GM23338 (cell line): ENCODE data around the gene SYK. TPM values are rescaled to one million over a fixed set of nuclear protein-coding genes. Genes with fewer than 3 reads are reported as not detected.

Experiments used
- ATAC-seq: fragments of 200-7000 bp; cut with Tn5 transposase; 3 replicates; pipeline ENCODE4 v1.9.1; 2020
- DNase-seq: peaks from one replicate; pipeline ENCODE4 v3.0.0-alpha.2; 2015; ENCODE audit warnings: low spot score
- H2AFZ ChIP-seq: fragments of 200-600 bp; sonication (generic); 2 replicates; pipeline ENCODE4 v1.8.0; 2016; ENCODE audit warnings: antibody characterized with exemption, mild to moderate bottlenecking, moderate library complexity
- H3F3A ChIP-seq: fragments of 200-600 bp; sonication (generic); replicated peaks from 2 replicates; pipeline ENCODE4 v1.8.0; 2017; ENCODE audit warnings: antibody characterized with exemption, mixed run types, low read depth
- H3K27ac ChIP-seq: fragments of 200-600 bp; sonication (generic); 2 replicates; pipeline ENCODE4 v1.6.1; 2016; ENCODE audit warnings: low read depth
- H3K27me3 ChIP-seq: fragments of 200-600 bp; sonication (generic); 2 replicates; pipeline ENCODE4 v1.8.0; 2016; ENCODE audit warnings: mild to moderate bottlenecking, mixed run types, moderate library complexity; ENCODE audit not compliant: insufficient read depth
- H3K36me3 ChIP-seq: fragments of 200-600 bp; sonication (generic); 2 replicates; pipeline ENCODE4 v1.8.0; 2016; ENCODE audit warnings: mild to moderate bottlenecking; ENCODE audit not compliant: insufficient read depth
- H3K4me1 ChIP-seq: fragments of 200-600 bp; sonication (generic); 2 replicates; pipeline ENCODE4 v1.8.0; 2016; ENCODE audit warnings: mild to moderate bottlenecking, moderate library complexity; ENCODE audit not compliant: insufficient read depth
- H3K4me2 ChIP-seq: fragments of 200-600 bp; sonication (generic); 2 replicates; pipeline ENCODE4 v1.7.1; 2017; ENCODE audit warnings: mixed run types
- H3K4me3 ChIP-seq: fragments of 200-600 bp; sonication (generic); 2 replicates; pipeline ENCODE4 v1.6.1; 2016; ENCODE audit warnings: mixed run types
- H3K79me2 ChIP-seq: fragments of 200-600 bp; sonication (generic); replicated peaks from 2 replicates; pipeline ENCODE4 v1.8.0; 2017; ENCODE audit warnings: mild to moderate bottlenecking; ENCODE audit not compliant: insufficient read depth
- H3K9me2 ChIP-seq: fragments of 200-600 bp; sonication (generic); 2 replicates; pipeline ENCODE4 v1.8.0; 2017; ENCODE audit not compliant: insufficient read depth
- H4K20me1 ChIP-seq: fragments of 200-600 bp; sonication (generic); replicated peaks from 2 replicates; pipeline ENCODE4 v1.8.0; 2017; ENCODE audit warnings: mild to moderate bottlenecking; ENCODE audit not compliant: insufficient read depth
- H3K27ac Mint-ChIP-seq: 2 replicates; pipeline ENCODE4 v1.8.0; 2020; ENCODE audit warnings: inconsistent platforms, mild to moderate bottlenecking, moderate library complexity, mixed read lengths
- H3K27me3 Mint-ChIP-seq: 3 replicates; pipeline ENCODE4 v1.8.0; 2022; ENCODE audit warnings: low read depth, mild to moderate bottlenecking, moderate library complexity, mixed read lengths, inconsistent platforms; ENCODE audit not compliant: insufficient read depth, poor library complexity
- H3K36me3 Mint-ChIP-seq: 3 replicates; pipeline ENCODE4 v1.8.0; 2021; ENCODE audit warnings: low read depth, mild to moderate bottlenecking, inconsistent platforms, moderate library complexity, mixed read lengths
- H3K4me1 Mint-ChIP-seq: 3 replicates; pipeline ENCODE4 v1.8.0; 2020; ENCODE audit warnings: mild to moderate bottlenecking, inconsistent platforms, mixed read lengths
- H3K4me3 Mint-ChIP-seq: 3 replicates; pipeline ENCODE4 v1.8.0; 2021; ENCODE audit warnings: moderate library complexity, mild to moderate bottlenecking, inconsistent platforms, mixed read lengths
- H3K9me3 Mint-ChIP-seq: 3 replicates; pipeline ENCODE4 v1.8.0; 2020; ENCODE audit warnings: moderate library complexity, mild to moderate bottlenecking, inconsistent platforms, mixed read lengths
- CREB1 ChIP-seq: fragments of 250-450 bp; sonication (Bioruptor Pico); IDR thresholded peaks from 2 replicates; pipeline ENCODE4 v1.5.0; 2020; ENCODE audit warnings: low read depth, mild to moderate bottlenecking, moderate library complexity
- EZH2 ChIP-seq: fragments of 200-600 bp; sonication (generic); IDR thresholded peaks from one replicate; pipeline ENCODE4 v1.8.0; 2017; ENCODE audit warnings: antibody characterized with exemption, mild to moderate bottlenecking, low read depth; ENCODE audit not compliant: unreplicated experiment
- EZH2phosphoT487 ChIP-seq: fragments of 200-600 bp; sonication (generic); IDR thresholded peaks from one replicate; pipeline ENCODE4 v1.8.1; 2018; ENCODE audit warnings: antibody characterized with exemption; ENCODE audit not compliant: unreplicated experiment
- JUNB ChIP-seq: IDR thresholded peaks from one replicate; pipeline ENCODE4 v1.6.1; 2016; ENCODE audit warnings: antibody characterized with exemption; ENCODE audit not compliant: unreplicated experiment
- NANOG ChIP-seq: IDR thresholded peaks from 2 replicates; pipeline ENCODE4 v1.6.1; 2016; ENCODE audit warnings: antibody characterized with exemption, borderline replicate concordance
- POLR2AphosphoS5 ChIP-seq: IDR thresholded peaks from 2 replicates; pipeline ENCODE4 v1.6.1; 2016; ENCODE audit warnings: antibody characterized with exemption, low read depth
- STAT1 ChIP-seq: IDR thresholded peaks from one replicate; pipeline ENCODE4 v1.6.1; 2016; ENCODE audit warnings: antibody characterized with exemption; ENCODE audit not compliant: unreplicated experiment
- ZNF114 ChIP-seq: fragments of 250-450 bp; sonication (Bioruptor Pico); IDR thresholded peaks from 2 replicates; pipeline ENCODE4 v1.5.0; 2020; ENCODE audit warnings: mild to moderate bottlenecking, moderate library complexity
- ZNF331 ChIP-seq: fragments of 250-450 bp; sonication (Bioruptor Pico); IDR thresholded peaks from 2 replicates; pipeline ENCODE4 v1.5.0; 2020; ENCODE audit warnings: low read depth, mild to moderate bottlenecking, moderate library complexity
- polyA plus RNA-seq: library from polyadenylated mRNA; unstranded; fragments of >200 nt; fragmentation: Nextera tagmentation; extraction: Ambion mirVana; gene quantifications from 2 replicates; pipeline ENCODE4 v1.2.1, GENCODE V29; 2016
- total RNA-seq: library from RNA; depleted of rRNA; stranded (reverse); fragments of >200 nt; shearing (Covaris generic); gene quantifications from 2 replicates; pipeline ENCODE4 v1.2.3, GENCODE V29; 2014
- TF ChIP-seq, protein P1 (sequence below): IDR thresholded peaks from one replicate; pipeline ENCODE4 v1.6.1; 2018; ENCODE audit warnings: antibody characterized with exemption; ENCODE audit not compliant: unreplicated experiment
- TF ChIP-seq, protein P2 (sequence below): IDR thresholded peaks from 2 replicates; pipeline ENCODE4 v1.6.1; 2016; ENCODE audit warnings: antibody characterized with exemption
- TF ChIP-seq, protein P3 (sequence below), 2 experiments: fragments of 200-600 bp in 1 of 2; sonication (generic) in 1 of 2; conservative IDR thresholded peaks; 2 replicates each; pipeline versions ENCODE4 v1.5.1 to v1.6.1; 2016 to 2017; ENCODE audit warnings: antibody characterized with exemption in 2 of 2, low read depth in 2 of 2, mild to moderate bottlenecking in 2 of 2, moderate library complexity in 1 of 2
- TF ChIP-seq, protein P4 (sequence below): fragments of 250-450 bp; sonication (Bioruptor Pico); IDR thresholded peaks from 2 replicates; pipeline ENCODE4 v1.5.0; 2020; ENCODE audit warnings: mild to moderate bottlenecking, moderate library complexity

The SYK gene
- total and polyA plus RNA-seq, 2 experiments from 2014 or later: 1.5 to 5.8 TPM

DNA sequence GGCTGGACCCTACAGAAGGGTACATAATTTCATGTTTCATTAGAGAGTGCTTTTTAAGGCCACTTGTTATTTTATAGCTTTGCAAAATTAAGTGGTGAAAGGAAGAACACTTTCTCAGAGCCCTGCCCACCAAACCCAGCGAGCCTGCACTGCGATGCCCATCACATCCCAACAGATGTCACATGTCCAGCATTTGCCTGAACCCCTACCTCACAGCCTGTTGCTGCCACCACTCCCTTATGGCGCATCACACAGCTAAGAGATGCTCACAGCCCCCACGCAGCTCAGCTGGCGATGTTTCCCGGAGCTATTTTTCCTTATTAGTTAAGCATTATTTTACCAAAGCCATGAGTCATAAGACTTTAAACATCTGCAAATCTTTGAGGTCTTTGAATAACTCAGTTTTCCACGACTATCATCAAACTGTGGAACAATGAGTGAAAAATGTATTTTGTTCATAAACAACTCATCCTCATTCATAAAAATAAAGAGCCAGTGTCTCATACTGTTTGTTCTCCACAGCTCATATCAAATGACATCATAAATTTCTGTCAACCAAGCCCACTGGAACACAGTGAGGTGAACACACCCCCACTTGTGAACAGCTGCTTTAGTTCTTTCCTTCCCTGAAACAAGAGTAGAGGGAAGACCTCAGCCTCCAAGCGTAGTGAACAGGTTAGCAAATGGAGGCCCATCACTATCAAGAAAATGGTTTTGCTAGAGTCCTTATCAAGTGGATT, 104.9 kb downstream of the SYK start:
- peaks cover 6% of the 10 kb centered on the region; the same call in 2 of the 3 replicates for H3K36me3 Mint-ChIP-seq
- H3K27me3 ChIP-seq: no peaks in the 10 kb centered on the region
- TF ChIP-seq, protein P1, sequence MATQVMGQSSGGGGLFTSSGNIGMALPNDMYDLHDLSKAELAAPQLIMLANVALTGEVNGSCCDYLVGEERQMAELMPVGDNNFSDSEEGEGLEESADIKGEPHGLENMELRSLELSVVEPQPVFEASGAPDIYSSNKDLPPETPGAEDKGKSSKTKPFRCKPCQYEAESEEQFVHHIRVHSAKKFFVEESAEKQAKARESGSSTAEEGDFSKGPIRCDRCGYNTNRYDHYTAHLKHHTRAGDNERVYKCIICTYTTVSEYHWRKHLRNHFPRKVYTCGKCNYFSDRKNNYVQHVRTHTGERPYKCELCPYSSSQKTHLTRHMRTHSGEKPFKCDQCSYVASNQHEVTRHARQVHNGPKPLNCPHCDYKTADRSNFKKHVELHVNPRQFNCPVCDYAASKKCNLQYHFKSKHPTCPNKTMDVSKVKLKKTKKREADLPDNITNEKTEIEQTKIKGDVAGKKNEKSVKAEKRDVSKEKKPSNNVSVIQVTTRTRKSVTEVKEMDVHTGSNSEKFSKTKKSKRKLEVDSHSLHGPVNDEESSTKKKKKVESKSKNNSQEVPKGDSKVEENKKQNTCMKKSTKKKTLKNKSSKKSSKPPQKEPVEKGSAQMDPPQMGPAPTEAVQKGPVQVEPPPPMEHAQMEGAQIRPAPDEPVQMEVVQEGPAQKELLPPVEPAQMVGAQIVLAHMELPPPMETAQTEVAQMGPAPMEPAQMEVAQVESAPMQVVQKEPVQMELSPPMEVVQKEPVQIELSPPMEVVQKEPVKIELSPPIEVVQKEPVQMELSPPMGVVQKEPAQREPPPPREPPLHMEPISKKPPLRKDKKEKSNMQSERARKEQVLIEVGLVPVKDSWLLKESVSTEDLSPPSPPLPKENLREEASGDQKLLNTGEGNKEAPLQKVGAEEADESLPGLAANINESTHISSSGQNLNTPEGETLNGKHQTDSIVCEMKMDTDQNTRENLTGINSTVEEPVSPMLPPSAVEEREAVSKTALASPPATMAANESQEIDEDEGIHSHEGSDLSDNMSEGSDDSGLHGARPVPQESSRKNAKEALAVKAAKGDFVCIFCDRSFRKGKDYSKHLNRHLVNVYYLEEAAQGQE: no peak
- no peak for TF ChIP-seq EZH2
- no peak for TF ChIP-seq ZNF114 (CRISPR knock-in tag)
- no peak for TF ChIP-seq JUNB
- no peak for TF ChIP-seq CREB1 (CRISPR knock-in tag)
- TF ChIP-seq, protein P2, sequence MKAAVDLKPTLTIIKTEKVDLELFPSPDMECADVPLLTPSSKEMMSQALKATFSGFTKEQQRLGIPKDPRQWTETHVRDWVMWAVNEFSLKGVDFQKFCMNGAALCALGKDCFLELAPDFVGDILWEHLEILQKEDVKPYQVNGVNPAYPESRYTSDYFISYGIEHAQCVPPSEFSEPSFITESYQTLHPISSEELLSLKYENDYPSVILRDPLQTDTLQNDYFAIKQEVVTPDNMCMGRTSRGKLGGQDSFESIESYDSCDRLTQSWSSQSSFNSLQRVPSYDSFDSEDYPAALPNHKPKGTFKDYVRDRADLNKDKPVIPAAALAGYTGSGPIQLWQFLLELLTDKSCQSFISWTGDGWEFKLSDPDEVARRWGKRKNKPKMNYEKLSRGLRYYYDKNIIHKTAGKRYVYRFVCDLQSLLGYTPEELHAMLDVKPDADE: no peak
- no peak for TF ChIP-seq NANOG
- TF ChIP-seq, protein P3, sequence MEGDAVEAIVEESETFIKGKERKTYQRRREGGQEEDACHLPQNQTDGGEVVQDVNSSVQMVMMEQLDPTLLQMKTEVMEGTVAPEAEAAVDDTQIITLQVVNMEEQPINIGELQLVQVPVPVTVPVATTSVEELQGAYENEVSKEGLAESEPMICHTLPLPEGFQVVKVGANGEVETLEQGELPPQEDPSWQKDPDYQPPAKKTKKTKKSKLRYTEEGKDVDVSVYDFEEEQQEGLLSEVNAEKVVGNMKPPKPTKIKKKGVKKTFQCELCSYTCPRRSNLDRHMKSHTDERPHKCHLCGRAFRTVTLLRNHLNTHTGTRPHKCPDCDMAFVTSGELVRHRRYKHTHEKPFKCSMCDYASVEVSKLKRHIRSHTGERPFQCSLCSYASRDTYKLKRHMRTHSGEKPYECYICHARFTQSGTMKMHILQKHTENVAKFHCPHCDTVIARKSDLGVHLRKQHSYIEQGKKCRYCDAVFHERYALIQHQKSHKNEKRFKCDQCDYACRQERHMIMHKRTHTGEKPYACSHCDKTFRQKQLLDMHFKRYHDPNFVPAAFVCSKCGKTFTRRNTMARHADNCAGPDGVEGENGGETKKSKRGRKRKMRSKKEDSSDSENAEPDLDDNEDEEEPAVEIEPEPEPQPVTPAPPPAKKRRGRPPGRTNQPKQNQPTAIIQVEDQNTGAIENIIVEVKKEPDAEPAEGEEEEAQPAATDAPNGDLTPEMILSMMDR (conservative IDR thresholded peaks at IDR 0.05; ENCODE audit: low read depth in 2 of 2): no peak
- no peak for TF ChIP-seq POLR2AphosphoS5
- TF ChIP-seq EZH2phosphoT487: no peak
- TF ChIP-seq, protein P4, sequence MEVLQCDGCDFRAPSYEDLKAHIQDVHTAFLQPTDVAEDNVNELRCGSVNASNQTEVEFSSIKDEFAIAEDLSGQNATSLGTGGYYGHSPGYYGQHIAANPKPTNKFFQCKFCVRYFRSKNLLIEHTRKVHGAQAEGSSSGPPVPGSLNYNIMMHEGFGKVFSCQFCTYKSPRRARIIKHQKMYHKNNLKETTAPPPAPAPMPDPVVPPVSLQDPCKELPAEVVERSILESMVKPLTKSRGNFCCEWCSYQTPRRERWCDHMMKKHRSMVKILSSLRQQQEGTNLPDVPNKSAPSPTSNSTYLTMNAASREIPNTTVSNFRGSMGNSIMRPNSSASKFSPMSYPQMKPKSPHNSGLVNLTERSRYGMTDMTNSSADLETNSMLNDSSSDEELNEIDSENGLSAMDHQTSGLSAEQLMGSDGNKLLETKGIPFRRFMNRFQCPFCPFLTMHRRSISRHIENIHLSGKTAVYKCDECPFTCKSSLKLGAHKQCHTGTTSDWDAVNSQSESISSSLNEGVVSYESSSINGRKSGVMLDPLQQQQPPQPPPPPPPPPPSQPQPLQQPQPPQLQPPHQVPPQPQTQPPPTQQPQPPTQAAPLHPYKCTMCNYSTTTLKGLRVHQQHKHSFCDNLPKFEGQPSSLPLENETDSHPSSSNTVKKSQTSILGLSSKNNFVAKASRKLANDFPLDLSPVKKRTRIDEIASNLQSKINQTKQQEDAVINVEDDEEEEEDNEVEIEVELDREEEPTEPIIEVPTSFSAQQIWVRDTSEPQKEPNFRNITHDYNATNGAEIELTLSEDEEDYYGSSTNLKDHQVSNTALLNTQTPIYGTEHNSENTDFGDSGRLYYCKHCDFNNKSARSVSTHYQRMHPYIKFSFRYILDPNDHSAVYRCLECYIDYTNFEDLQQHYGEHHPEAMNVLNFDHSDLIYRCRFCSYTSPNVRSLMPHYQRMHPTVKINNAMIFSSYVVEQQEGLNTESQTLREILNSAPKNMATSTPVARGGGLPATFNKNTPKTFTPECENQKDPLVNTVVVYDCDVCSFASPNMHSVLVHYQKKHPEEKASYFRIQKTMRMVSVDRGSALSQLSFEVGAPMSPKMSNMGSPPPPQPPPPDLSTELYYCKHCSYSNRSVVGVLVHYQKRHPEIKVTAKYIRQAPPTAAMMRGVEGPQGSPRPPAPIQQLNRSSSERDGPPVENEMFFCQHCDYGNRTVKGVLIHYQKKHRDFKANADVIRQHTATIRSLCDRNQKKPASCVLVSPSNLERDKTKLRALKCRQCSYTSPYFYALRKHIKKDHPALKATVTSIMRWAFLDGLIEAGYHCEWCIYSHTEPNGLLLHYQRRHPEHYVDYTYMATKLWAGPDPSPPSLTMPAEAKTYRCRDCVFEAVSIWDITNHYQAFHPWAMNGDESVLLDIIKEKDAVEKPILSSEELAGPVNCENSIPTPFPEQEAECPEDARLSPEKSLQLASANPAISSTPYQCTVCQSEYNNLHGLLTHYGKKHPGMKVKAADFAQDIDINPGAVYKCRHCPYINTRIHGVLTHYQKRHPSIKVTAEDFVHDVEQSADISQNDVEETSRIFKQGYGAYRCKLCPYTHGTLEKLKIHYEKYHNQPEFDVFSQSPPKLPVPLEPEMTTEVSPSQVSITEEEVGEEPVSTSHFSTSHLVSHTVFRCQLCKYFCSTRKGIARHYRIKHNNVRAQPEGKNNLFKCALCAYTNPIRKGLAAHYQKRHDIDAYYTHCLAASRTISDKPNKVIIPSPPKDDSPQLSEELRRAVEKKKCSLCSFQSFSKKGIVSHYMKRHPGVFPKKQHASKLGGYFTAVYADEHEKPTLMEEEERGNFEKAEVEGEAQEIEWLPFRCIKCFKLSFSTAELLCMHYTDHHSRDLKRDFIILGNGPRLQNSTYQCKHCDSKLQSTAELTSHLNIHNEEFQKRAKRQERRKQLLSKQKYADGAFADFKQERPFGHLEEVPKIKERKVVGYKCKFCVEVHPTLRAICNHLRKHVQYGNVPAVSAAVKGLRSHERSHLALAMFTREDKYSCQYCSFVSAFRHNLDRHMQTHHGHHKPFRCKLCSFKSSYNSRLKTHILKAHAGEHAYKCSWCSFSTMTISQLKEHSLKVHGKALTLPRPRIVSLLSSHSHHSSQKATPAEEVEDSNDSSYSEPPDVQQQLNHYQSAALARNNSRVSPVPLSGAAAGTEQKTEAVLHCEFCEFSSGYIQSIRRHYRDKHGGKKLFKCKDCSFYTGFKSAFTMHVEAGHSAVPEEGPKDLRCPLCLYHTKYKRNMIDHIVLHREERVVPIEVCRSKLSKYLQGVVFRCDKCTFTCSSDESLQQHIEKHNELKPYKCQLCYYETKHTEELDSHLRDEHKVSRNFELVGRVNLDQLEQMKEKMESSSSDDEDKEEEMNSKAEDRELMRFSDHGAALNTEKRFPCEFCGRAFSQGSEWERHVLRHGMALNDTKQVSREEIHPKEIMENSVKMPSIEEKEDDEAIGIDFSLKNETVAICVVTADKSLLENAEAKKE (CRISPR knock-in tag): no peak
- no peak for TF ChIP-seq STAT1
- no peak for TF ChIP-seq ZNF331 (CRISPR knock-in tag)
- H3K9me3 Mint-ChIP-seq: peaks cover 15% of the 10 kb centered on the region
- no peak overlapping the region for H3K4me3 Mint-ChIP-seq
- no peaks in the 10 kb centered on the region for H3K9me2 ChIP-seq
- no peak overlapping the region for H3K4me3 ChIP-seq
- no peaks in the 10 kb centered on the region for H4K20me1 ChIP-seq
- ATAC-seq (no peak), DNase-seq (no peak)
- peaks cover 1% of the 10 kb centered on the region for H3K27me3 Mint-ChIP-seq
- no peak overlapping the region for H2AFZ ChIP-seq
- no peaks in the 10 kb centered on the region for H3K36me3 ChIP-seq
- no peak overlapping the region for H3K4me2 ChIP-seq
- H3K27ac ChIP-seq: no peak overlapping the region
- H3K27ac Mint-ChIP-seq: no peak overlapping the region
- H3F3A ChIP-seq: no peaks in the 10 kb centered on the region
- no peaks in the 10 kb centered on the region for H3K4me1 ChIP-seq
- no peaks in the 10 kb centered on the region for H3K79me2 ChIP-seq
- H3K4me1 Mint-ChIP-seq: no peaks in the 10 kb centered on the region
